ENCODE results near the gene ADCK2. TPM values are rescaled to one million over a fixed set of nuclear protein-coding genes. Genes with fewer than 3 reads are reported as not detected.
"Not testable (repeated sequence)": the region's sequence is repeated elsewhere in the genome, so short reads cannot be mapped to it uniquely, and the experiment has no call there.

The ADCK2 gene
- total RNA-seq, 2 experiments from 2014 or later = 23.4 to 23.9 TPM

DNA sequence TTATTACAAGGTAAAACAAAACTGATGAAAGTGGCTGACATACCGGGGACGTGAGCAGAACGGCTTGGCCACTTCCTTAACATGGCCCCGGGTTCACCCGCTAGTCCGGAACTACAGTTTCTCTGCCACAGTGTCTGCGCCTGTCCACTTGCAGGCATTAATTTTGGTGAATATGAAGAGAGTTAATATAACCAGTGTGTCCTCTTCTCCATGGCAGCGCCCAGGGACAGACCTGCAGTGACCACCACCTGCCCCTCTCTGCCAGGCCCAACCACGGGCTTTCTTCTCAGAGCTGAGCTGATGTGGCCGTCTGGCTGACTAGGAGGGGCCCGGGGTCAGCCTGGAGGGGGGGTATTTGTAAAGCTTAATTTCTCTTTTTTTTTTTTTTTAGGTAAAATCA lies 22.6 kb downstream of the ADCK2 start:
- peak overlapping the region; percentile 94 for H3K27ac Mint-ChIP-seq
- H3K36me3 Mint-ChIP-seq (ENCODE audit: low read depth) = peaks cover 27% of the 10 kb centered on the region
- no peaks in the 10 kb centered on the region for H3K9me3 Mint-ChIP-seq
- POLR2A ChIA-PET = interaction anchor here (1.4 to 3.3 kb wide), 3 partner anchors 22 to 319 kb away, joined by 8 to 35 read pairs (median 9); partner anchors contain the start of genes ADCK2 and MRPS33
- peaks cover 33% of the 10 kb centered on the region for H3K4me1 Mint-ChIP-seq
- no peaks in the 10 kb centered on the region for H3K27me3 Mint-ChIP-seq
- CTCF ChIA-PET = interaction anchor here (0.6 kb wide), 1 partner anchor 13 kb away, joined by 3 read pairs; no protein-coding TSS in a partner anchor
- no peak for DNase-seq
- no peak overlapping the region for H3K4me3 Mint-ChIP-seq

DNA sequence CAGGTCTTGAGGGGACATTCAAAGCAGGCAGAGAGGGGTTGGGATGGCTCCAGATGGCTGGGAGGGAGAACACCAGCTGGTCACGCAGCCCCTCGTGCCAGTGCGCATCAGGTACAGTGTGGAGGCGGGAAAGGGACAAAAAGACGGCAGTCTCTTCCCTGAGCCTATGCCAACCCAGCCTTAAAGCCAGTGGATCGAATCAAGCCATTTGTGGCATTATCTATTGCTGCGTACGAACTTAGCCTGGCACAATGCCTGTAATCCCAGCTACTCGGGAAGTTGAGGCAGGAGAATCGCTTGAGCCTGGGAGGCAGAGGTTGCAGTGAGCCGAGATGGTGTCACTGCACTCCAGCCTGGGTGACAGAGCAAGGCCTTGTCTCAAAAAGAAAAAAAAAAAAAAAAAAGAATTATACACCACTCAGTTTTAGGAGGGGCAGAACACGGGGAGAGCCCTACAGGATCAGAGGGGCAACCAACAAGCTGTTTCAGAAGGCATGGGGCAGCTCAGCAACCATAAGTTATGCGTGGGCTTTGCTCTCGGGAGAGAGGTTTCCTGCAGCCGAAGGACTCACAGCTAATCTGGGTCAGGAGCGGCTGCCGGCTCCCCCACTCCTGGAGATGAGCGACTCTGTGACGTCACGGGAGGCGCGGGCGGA lies 23.4 kb downstream of the ADCK2 start:
- Mint-ChIP-seq H3K4me1 (peaks cover 33% of the 10 kb centered on the region), H3K27ac (peak overlapping the region; percentile 94), H3K9me3 (no peaks in the 10 kb centered on the region), H3K36me3 (ENCODE audit: low read depth) (peaks cover 22% of the 10 kb centered on the region), H3K4me3 (peak overlapping the region; percentile 97), H3K27me3 (no peaks in the 10 kb centered on the region)
- CTCF ChIA-PET = interaction anchor here (0.7 kb wide), 3 partner anchors 22 to 907 kb away, joined by 3 to 4 read pairs (median 4); no protein-coding TSS in a partner anchor
- POLR2A ChIA-PET = interaction anchor here (0.7 to 3.3 kb wide), 6 partner anchors 12 to 318 kb away, joined by 3 to 35 read pairs (median 6); partner anchors contain the start of genes ADCK2 and MRPS33
- DNase-seq = peak; percentile 95

DNA sequence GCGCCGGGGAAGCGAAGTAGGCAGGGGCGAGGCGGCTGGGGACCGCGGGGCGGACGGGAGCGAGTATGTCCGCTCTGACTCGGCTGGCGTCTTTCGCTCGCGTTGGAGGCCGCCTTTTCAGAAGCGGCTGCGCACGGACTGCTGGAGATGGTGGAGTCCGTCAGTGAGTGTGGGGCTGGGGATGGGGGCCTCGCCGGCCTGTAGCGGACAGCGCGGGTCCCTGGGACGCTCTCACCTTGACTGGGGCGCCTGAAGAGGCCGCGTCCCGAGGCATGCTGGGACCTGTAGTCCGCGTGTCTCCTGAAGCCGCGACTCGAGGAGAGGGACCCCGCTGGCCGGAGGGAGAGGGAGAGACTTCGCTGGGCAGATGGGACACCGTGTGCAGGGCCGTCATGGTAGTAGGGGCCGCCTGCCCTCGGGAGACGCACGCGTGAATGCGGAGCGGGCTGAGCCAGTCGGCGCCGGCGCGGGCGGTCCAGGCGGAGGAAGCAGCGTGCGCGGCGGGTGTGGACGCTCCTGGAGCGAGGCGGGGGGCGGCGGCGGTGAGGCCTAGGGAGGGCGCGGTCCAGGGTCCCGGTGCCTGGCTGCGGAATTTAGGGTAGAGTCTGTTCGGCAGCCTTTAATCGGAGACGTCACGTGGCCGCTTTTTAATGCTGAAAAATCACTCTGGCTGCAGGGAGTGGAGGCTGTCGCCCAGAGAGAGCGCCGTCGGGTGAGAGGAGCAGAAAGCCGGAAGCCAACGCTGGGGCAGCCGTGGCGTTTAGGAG lies 24.1 kb downstream of the ADCK2 start, which contains the start of gene NDUFB2:
TSS of gene NDUFB2 (plus strand) at position 29 of the 767 bp plus-strand sequence. CDS start at position 66, 37 bp downstream.
- Mint-ChIP-seq H3K36me3 (ENCODE audit: low read depth) (peaks cover 20% of the 10 kb centered on the region), H3K27ac (peak within 1 kb of the TSS; percentile 94), H3K27me3 (no peaks in the 10 kb centered on the region), H3K4me1 (peaks cover 33% of the 10 kb centered on the region), H3K4me3 (peak within 1 kb of the TSS; percentile 97), H3K9me3 (no peaks in the 10 kb centered on the region)
- DNase-seq = peak; percentile 75
- ChIA-PET CTCF (interaction anchor here (0.7 to 0.9 kb wide), 2 partner anchors 22 to 23 kb away, joined by 3 to 4 read pairs; no protein-coding TSS in a partner anchor), POLR2A (interaction anchor here (0.7 to 3.3 kb wide), 9 partner anchors 13 to 318 kb away, joined by 3 to 35 read pairs (median 3); partner anchors contain the start of genes ADCK2 and MRPS33)

DNA sequence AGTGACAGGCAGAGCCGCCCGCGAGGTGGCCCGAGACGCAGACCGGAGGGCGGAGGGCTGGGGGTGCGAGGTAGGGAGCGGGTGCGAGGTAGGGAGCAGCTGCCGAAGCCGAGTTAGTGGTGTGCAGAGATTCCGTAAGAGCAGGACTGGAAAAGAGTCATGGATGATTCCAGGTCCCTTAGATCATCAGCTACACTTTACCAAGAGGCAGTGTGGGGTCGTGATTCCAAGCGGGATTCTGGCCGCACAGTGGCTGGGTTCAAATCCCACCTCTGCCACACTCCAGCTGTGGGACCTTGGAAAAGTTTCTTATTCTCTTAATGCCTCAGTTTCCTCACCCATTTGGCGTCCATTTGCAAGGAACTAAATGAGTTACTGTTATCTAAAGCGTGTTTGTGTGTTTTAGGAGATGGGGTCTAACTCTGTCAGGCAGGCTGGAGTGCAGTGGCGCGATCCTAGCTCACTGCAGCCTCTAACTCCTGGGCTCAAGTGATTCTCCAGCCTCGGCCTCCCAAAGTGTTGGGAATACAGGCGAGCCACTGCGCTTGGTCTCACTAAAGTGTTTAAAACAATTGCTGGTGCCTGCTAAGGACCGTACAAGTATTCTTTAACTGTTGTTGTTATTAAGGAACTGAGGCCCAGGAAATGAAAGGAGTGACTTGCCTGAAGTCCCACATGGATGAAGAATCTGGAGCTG lies 24.9 kb downstream of the ADCK2 start:
- peak overlapping the region; percentile 94 for H3K27ac Mint-ChIP-seq
- H3K9me3 Mint-ChIP-seq = no peaks in the 10 kb centered on the region
- H3K27me3 Mint-ChIP-seq = no peaks in the 10 kb centered on the region
- DNase-seq = no peak
- H3K36me3 Mint-ChIP-seq (ENCODE audit: low read depth) = peaks cover 20% of the 10 kb centered on the region
- ChIA-PET CTCF (interaction anchor here (0.9 kb wide), 1 partner anchor 23 kb away, joined by 3 read pairs; no protein-coding TSS in a partner anchor), POLR2A (interaction anchor here (0.9 to 3.3 kb wide), 5 partner anchors 24 to 318 kb away, joined by 3 to 35 read pairs (median 3); partner anchors contain the start of genes ADCK2 and MRPS33)
- peak overlapping the region; percentile 97 for H3K4me3 Mint-ChIP-seq
- peaks cover 33% of the 10 kb centered on the region for H3K4me1 Mint-ChIP-seq

DNA sequence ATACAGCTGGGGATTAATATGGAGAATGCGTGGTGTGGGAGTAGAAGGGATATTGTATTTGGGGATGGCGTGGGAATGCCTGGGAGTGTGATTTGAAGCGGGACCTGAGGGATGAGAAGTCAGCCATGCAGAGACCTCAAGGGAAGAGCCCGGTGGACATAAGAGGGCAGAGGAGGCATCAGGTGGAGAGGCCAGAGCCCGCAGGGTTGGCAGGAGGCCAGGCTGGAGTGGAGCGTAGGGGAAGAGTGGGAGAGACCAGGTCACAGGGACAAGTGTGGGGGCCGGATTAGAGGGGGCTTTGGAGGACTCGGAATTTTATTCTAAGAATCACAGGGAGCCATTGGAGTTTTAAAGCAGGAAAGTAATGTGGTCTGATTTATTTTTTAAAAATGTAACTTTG lies 25.7 kb downstream of the ADCK2 start:
- peaks cover 33% of the 10 kb centered on the region for H3K4me1 Mint-ChIP-seq
- ChIA-PET CTCF (no interaction called here), POLR2A (interaction anchor here (1.1 to 3.3 kb wide), 3 partner anchors 25 to 315 kb away, joined by 3 to 35 read pairs (median 3); partner anchors contain the start of gene ADCK2)
- H3K9me3 Mint-ChIP-seq = no peaks in the 10 kb centered on the region
- H3K4me3 Mint-ChIP-seq = peak overlapping the region; percentile 97
- no peak for DNase-seq
- H3K27me3 Mint-ChIP-seq = no peaks in the 10 kb centered on the region
- H3K36me3 Mint-ChIP-seq (ENCODE audit: low read depth) = peaks cover 25% of the 10 kb centered on the region
- H3K27ac Mint-ChIP-seq = no peak overlapping the region

DNA sequence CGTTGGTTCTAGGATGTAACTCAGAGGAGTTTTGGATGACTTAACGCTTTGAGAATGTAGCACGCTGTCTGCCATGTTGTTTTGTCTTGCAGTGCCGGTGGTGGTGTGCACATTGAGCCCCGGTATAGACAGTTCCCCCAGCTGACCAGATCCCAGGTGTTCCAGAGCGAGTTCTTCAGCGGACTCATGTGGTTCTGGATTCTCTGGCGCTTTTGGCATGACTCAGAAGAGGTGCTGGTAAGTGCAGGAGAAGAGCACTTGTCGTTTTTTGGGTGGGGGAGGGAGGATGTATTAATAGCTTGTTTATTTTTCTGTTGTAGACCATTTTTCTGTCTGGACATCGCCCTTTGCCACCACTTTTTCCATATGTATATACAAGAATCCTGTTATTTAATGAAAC lies 30.0 kb downstream of the ADCK2 start:
- H3K9me3 Mint-ChIP-seq = no peaks in the 10 kb centered on the region
- no peak overlapping the region for H3K27ac Mint-ChIP-seq
- no peak overlapping the region for H3K4me3 Mint-ChIP-seq
- POLR2A ChIA-PET = no interaction called here
- H3K36me3 Mint-ChIP-seq (ENCODE audit: low read depth) = peaks cover 42% of the 10 kb centered on the region
- no peaks in the 10 kb centered on the region for H3K27me3 Mint-ChIP-seq
- H3K4me1 Mint-ChIP-seq = peaks cover 17% of the 10 kb centered on the region
- DNase-seq = no peak
- CTCF ChIA-PET = interaction anchor here (0.7 to 1.6 kb wide), 4 partner anchors 20 to 447 kb away, joined by 3 to 5 read pairs (median 4); partner anchors contain the start of gene MRPS33

DNA sequence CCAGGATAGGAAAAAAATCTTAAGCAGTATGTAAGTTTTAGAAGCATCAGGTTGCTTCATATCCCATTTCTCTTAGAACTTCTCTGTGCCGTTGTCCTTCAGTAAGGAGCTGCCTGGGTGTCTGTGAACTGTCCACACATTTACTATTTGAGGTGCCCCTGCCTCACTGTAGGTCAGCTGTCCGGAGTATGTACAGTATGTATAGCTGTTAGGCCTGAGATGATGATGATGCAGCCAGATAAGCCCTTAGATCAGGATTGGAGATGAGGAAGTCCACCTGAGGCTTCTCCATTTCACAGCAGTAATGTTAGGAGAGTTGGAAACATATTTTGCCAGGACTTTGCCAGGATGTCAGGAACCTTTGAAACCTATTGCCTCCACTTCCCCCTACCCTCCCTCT lies 31.5 kb downstream of the ADCK2 start:
- no peak overlapping the region for H3K27ac Mint-ChIP-seq
- POLR2A ChIA-PET = no interaction called here
- peaks cover 38% of the 10 kb centered on the region for H3K36me3 Mint-ChIP-seq (ENCODE audit: low read depth)
- H3K9me3 Mint-ChIP-seq = no peaks in the 10 kb centered on the region
- H3K4me3 Mint-ChIP-seq = no peak overlapping the region
- CTCF ChIA-PET = no interaction called here
- no peaks in the 10 kb centered on the region for H3K27me3 Mint-ChIP-seq
- DNase-seq = no peak
- H3K4me1 Mint-ChIP-seq = peaks cover 8% of the 10 kb centered on the region

DNA sequence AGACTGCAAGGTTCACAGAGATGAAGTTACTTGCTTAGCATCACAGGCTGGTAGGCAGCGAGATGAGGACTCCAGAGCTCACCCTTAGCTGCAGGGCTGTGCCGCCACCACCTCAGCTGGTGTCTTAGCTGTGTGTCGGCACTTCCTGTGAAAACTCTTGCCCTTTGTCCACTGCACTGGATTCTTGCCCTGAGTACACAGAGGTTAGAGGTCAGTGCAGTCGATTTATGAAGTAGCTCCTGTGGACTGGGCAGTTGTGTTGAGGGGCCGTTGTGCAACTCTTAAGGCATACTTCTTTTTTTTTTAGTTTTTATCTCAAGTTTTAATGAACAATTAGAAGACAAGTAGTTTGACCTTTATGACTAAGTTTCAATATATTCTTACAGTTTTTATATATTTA lies 34.4 kb downstream of the ADCK2 start:
- H3K9me3 Mint-ChIP-seq = no peaks in the 10 kb centered on the region
- H3K36me3 Mint-ChIP-seq (ENCODE audit: low read depth) = peaks cover 42% of the 10 kb centered on the region
- H3K4me1 Mint-ChIP-seq = no peaks in the 10 kb centered on the region
- H3K27me3 Mint-ChIP-seq = no peaks in the 10 kb centered on the region
- no peak overlapping the region for H3K27ac Mint-ChIP-seq
- CTCF ChIA-PET = no interaction called here
- H3K4me3 Mint-ChIP-seq = no peak overlapping the region
- DNase-seq = no peak
- POLR2A ChIA-PET = no interaction called here

DNA sequence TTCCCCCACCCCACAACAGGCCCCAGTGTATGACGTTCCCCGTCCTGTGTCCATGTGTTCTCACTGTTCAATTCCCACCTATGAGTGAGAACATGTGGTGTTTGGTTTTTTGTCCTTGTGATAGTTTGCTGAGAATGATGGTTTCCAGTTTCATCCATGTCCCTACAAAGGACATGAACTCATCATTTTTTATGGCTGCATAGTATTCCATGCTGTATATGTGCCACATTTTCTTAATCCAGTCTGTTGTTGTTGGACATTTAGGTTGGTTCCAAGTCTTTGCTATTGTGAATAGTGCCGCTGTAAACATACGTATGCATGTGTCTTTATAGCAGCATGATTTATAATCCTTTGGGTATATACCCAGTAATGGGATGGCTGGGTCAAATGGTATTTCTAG lies 36.0 kb downstream of the ADCK2 start:
- CTCF ChIA-PET, H3K4me1 Mint-ChIP-seq, H3K27ac Mint-ChIP-seq, H3K9me3 Mint-ChIP-seq, POLR2A ChIA-PET, H3K4me3 Mint-ChIP-seq, DNase-seq, H3K27me3 Mint-ChIP-seq: not testable (repeated sequence)
- peaks cover 42% of the 10 kb centered on the region for H3K36me3 Mint-ChIP-seq (ENCODE audit: low read depth)

DNA sequence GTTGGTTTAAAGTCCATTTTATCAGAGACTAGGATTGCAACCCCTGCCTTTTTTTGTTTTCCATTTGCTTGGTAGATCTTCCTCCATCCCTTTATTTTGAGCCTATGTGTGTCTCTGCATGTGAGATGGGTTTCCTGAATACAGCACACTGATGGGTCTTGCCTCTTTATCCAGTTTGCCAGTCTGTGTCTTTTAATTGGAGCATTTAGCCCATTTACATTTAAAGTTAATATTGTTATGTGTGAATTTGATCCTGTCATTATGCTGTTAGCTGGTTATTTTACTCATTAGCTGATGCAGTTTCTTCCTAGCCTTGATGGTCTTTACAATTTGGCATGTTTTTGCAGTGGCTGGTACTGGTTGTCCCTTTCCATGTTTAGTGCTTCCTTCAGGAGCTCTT lies 39.6 kb downstream of the ADCK2 start:
- H3K4me1 Mint-ChIP-seq, POLR2A ChIA-PET, DNase-seq, H3K27me3 Mint-ChIP-seq, CTCF ChIA-PET, H3K27ac Mint-ChIP-seq, H3K4me3 Mint-ChIP-seq, H3K9me3 Mint-ChIP-seq: not testable (repeated sequence)
- peaks cover 29% of the 10 kb centered on the region for H3K36me3 Mint-ChIP-seq (ENCODE audit: low read depth)

DNA sequence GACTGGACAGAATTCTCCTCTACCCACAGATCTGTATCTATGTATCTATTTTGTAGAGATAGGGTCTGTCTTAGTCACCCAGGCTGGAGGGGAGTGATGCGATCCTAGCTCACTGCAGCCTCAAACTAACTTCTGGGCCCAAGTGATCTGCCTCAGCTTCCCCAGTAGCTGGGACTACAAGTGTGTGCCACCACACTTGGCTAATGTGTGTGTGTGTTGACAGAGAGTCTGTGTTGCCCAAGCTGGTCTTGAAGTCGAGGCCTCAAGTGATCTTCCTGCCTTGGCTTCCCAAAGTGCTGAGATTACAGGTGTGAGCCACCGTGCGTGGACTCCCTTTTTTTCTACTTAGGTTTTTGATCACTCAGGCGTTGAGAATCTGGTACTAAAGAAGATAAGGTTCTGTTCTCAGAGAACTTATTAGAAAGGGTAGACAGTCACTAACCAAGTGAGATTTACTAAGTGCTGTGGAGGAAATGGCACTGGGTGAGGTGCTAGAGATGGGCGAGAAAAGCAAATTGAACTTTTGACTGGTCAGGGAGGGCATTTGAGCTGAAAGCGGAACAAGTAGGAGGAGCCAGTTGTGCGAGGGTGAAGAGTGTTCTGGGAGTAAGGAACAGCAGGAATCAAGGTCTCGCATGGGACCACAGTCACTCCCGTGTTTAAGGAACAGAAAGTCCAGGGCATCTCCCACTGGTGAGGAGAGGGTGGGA lies 41.7 kb downstream of the ADCK2 start:
- no peak for DNase-seq
- Mint-ChIP-seq H3K9me3 (no peaks in the 10 kb centered on the region), H3K4me3 (no peak overlapping the region), H3K4me1 (no peaks in the 10 kb centered on the region), H3K36me3 (ENCODE audit: low read depth) (peaks cover 23% of the 10 kb centered on the region), H3K27me3 (no peaks in the 10 kb centered on the region), H3K27ac (no peak overlapping the region)
- ChIA-PET POLR2A (no interaction called here), CTCF (no interaction called here)

DNA sequence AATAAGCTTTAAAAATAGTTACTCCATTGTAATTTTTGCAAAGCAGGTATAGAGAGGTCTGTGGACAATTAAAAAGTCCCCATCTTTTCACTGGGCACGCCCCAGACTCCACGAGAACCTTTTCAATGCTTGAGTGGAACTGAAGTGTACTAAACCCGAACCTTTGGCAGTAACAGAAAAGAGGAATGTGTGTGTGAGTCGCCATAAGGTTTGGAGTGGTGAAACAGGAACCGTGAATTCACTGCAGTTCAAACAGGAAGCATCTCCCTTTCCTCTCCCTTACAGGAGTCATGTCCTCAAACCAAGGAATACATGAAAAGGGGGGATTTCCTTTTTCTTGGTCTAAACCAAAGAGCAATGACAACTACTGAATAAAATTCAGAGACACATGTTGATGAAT lies 47.0 kb downstream of the ADCK2 start:
- Mint-ChIP-seq H3K36me3 (ENCODE audit: low read depth) (peaks cover 4% of the 10 kb centered on the region), H3K9me3 (no peaks in the 10 kb centered on the region), H3K4me1 (peaks cover 8% of the 10 kb centered on the region), H3K27me3 (no peaks in the 10 kb centered on the region), H3K4me3 (no peak overlapping the region), H3K27ac (no peak overlapping the region)
- no peak for DNase-seq
- CTCF ChIA-PET = no interaction called here
- POLR2A ChIA-PET = interaction anchor here (0.6 kb wide), 1 partner anchor 9 kb away, joined by 3 read pairs; no protein-coding TSS in a partner anchor

Measured in activated CD4-positive, alpha-beta memory T cell treated with anti-CD3 and anti-CD28 coated beads, Interleukin-2, amount 10 ng/mL, durations not matched to agents 7 days and 5 days (primary cell).